ENCODE results near the gene MT3.
"Not testable (repeated sequence)": the region's sequence is repeated elsewhere in the genome, so short reads cannot be mapped to it uniquely, and the experiment has no call there.

MT3 gene

GRCh38 chr16:56610017-56610608, 20.8 kb downstream of the MT3 start:
- H3K4me3 ChIP-seq (ENCODE audit: low read length): no peak overlapping the region; the same call in 1 of the 2 replicates
- no peak for TF ChIP-seq ZNF274 (IDR thresholded peaks at IDR 0.05; ENCODE audit: low read depth, low read length)

DNA sequence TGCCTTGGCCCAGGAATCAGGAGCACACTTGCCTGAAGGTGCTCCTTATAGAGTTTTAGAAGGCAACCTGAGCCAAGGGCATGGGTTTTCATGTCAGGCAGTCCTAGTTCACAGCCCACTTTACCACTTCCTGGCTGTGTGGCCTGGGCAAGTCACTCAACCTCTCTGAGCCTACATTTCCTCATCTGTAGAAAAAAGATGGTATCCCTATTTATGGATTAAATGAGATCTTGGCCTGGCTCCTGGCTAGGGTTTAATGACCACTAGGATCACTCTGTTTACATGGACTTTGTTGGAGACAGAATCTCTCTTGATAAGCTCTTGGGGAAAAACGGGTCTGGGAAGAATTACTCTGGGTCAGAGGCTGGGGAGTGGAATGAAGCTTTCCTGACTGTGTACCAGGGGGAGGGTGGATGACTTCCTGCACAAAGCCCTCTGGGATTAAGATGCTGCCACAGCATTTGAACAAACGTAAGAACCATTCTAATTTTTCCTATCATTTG, 21.3 kb downstream of the MT3 start:
- no peak overlapping the region for H3K4me3 ChIP-seq (ENCODE audit: low read length)
- no peak for TF ChIP-seq ZNF274 (IDR thresholded peaks at IDR 0.05; ENCODE audit: low read depth, low read length)

GRCh38 chr16:56611281-56611833, 22.0 kb downstream of the MT3 start:
- TF ChIP-seq ZNF274 (IDR thresholded peaks at IDR 0.05; ENCODE audit: low read depth, low read length): no peak
- H3K4me3 ChIP-seq (ENCODE audit: low read length): no peak overlapping the region

DNA sequence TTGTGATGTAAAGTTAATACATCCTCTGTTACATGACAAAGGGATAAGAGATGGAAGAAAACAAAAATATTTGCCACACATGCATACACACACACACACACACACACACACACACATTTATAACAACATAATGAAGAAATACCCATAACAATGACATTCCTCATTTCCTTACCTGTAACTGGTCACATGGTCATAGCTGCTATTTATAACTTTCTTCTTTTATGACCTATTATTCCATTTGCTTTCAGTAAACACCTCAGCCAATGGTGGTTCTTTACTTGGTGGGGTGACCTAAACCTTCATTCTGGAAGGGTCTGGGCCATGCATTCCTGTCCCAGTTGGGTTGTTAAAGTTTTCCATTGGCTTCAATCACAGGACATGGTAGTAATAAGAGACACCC, 24.4 kb downstream of the MT3 start:
- no peak overlapping the region for H3K4me3 ChIP-seq (ENCODE audit: low read length)
- no peak for TF ChIP-seq ZNF274 (IDR thresholded peaks at IDR 0.05; ENCODE audit: low read depth, low read length)

DNA sequence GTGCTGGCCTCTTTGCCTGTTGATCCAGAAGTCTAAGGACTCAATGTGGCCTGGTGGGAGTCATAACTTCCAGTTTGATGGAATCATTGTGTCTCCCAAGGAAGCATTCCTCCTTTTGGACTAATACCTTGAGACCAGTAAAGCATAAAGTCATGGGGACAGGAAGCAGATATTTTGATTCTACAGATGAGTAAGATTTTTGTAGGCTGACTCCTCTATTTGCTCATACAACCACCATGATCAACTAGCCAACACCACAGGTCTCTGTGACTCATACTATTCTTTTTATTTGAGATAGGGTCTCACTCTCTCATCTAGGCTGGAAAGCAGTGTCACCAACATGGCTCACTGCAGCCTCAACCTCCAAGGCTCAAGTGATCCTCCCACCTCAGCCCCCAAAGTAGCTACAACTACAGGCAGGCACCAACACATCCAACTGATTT, 25.2 kb downstream of the MT3 start:
- H3K4me3 ChIP-seq (ENCODE audit: low read length): no peak overlapping the region
- no peak for TF ChIP-seq ZNF274 (IDR thresholded peaks at IDR 0.05; ENCODE audit: low read depth, low read length)

DNA sequence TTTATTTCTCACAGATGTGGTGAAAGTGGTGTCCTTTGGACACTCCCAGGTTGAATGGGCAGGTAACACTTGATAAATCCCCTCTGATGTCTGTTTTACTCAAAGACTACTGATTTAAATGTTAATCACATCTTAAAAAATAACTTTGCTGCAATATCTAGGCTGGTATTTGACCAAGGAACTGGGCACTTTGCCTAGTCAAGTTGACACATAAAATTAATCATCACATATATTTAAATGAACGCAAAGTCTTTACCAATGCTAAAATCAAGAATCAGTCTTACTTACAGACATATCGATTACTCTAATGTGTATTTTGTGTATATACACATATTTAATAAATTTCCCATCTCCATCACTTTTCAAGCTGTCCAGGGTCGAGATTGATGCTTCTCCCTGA, 26.0 kb downstream of the MT3 start:
- H3K4me3 ChIP-seq (ENCODE audit: low read length): no peak overlapping the region
- no peak for TF ChIP-seq ZNF274 (IDR thresholded peaks at IDR 0.05; ENCODE audit: low read depth, low read length)

DNA sequence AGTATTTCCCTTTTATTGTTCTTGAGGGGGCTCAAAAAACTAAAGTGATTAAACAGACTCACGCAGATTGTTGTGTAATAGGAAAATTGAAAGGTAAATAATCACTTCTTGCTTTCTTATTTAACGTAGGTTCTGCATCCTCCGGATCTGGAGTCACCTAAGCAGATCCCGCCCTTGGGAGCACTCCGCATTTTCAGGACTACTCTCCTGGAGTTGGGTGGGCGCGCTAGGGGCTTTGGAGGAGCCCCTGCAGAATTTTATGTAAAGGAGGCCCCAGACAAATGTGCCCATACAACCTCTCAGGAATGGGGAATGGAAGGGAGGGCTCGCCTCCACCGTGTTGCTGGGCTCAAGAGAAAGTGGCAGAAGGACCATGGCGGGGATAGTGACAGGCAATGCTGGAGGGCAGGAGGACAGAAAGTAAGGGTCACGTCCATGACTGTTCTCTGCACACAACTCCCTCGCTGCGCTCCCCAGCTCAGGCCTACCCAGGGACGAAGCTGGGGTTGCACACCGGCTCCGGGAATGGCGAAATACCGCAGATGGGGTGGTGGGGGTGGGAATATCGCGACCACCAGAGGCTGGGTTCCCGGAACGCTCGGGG, 27.4 kb downstream of the MT3 start:
- H3K4me3 ChIP-seq (ENCODE audit: low read length): no peak overlapping the region
- no peak for TF ChIP-seq ZNF274 (IDR thresholded peaks at IDR 0.05; ENCODE audit: low read depth, low read length)

- TF ChIP-seq ZNF274 (IDR thresholded peaks at IDR 0.05; ENCODE audit: low read depth, low read length): no peak
- H3K4me3 ChIP-seq (ENCODE audit: low read length): no peak overlapping the region
Measured at GRCh38 chr16:56617212-56618085, 28.1 kb downstream of the MT3 start.

- no peak overlapping the region for H3K4me3 ChIP-seq (ENCODE audit: low read length)
- TF ChIP-seq ZNF274 (IDR thresholded peaks at IDR 0.05; ENCODE audit: low read depth, low read length): no peak
Measured at GRCh38 chr16:56618138-56618537, 28.8 kb downstream of the MT3 start.

DNA sequence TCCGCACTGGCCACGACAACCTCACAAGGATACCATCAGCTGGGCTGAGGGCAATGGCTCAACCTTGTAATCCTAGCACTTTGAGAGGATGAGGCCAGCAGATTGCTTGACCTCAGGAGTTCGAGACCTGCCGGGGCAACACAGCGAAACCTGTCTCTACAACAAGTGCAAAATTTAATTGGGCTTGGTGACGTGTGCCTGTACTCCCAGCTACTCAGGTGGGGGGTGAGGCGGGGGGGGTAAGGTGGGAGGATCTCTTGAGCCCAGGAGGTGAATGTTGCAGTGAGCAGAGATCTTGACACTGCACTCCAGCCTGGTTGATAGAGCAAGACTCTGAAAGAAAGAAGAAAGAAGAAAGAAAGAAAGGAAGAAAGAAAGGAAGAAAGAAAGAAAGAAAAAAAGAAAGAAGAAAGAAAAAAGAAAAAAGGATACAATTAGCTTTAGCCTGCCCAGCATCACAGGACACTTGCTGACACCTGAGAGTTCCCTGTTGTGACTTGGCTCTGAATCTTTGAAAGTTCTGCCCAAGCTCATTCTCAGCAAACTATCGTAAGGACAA, 31.1 kb downstream of the MT3 start:
- no peak overlapping the region for H3K4me3 ChIP-seq (ENCODE audit: low read length)
- no peak for TF ChIP-seq ZNF274 (IDR thresholded peaks at IDR 0.05; ENCODE audit: low read depth, low read length)

DNA sequence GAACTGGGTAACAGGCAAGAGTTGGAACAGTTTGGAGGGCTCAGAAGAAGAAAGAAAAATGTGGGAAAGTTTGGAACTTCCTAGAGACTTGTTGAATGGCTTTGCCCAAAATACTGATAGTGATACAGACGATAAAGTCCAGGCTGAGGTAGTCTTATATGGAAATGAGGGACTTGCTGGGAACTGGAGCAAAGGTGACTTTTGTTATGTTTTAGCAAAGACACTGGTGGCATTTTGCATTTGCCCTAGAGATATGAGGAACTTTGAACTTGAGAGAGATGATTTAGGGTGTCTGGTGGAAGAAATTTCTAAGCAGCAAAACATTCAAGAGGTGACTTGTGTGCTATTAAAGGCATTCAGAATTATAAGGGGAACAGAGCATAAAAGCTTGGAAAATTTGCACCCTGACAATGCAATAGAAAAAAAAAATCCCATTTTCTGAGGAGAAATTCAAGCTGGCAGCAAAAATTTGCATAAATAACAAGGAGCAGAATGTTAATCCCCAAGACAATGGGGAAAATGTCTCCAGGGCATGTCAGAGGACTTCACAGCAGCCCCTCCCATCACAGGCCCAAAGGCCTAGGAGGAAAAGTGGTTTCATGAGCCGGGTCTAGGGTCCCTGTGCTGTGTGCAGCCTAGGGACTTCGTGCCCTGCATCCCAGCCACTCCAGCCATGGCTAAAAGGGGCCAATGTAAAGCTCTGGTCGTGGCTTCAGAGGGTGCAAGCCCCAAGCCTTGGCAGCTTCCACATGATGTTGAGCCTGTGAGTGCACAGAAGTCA, 32.5 kb downstream of the MT3 start:
- not testable (repeated sequence) for H3K4me3 ChIP-seq (ENCODE audit: low read length)

GRCh38 chr16:56623184-56623583, 33.9 kb downstream of the MT3 start:
- not testable (repeated sequence) for H3K4me3 ChIP-seq (ENCODE audit: low read length)

DNA sequence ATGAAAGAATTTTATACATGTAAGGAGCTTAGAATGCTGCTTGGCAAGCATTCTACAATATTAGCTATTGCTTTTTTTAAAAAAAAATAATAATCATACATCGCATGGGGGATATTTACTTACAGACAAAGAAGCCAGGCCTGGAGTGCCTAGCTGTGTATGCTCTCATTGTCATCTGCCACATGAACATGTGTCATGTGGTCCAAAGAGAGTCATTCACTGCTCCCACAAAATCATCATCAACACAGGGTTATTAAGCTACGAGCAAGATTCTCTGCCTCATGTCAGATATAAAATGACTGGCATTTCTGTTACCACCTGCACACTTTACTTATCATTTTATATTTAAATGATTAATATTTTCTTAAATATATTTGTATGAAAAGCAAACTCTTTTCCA, 34.3 kb downstream of the MT3 start:
- no peak overlapping the region for H3K4me3 ChIP-seq (ENCODE audit: low read length)
- TF ChIP-seq ZNF274 (IDR thresholded peaks at IDR 0.05; ENCODE audit: low read depth, low read length): no peak

All from GM08714 (cell line).